ENCODE measurements around the gene DPM2.

GRCh38 chr9:127926906-127927200, 10.8 kb downstream of the DPM2 start:
- TF ChIP-seq POLR2A (IDR thresholded peaks at IDR 0.05) = no peak
- no peak for TF ChIP-seq CTCF (IDR thresholded peaks at IDR 0.05)
